Bronchial epithelial cell (primary cell): ENCODE measurements around the gene TICRR. TPM values are rescaled to one million over a fixed set of nuclear protein-coding genes. Genes with fewer than 3 reads are reported as not detected.

Experiments used
- DNase-seq: peaks from one replicate; pipeline ENCODE4 v3.0.0-alpha.2; 2010; ENCODE audit warnings: low read depth
- FAIRE-seq: peaks from 2 replicates; lab custom pipeline; 2011; peaks lifted over from hg19 to GRCh38; lab: Jason Lieb, UNC
- H3K27me3 ChIP-seq: 2 replicates; pipeline ENCODE4 v1.5.1; 2011; ENCODE audit warnings: low read length; ENCODE audit not compliant: control insufficient read depth, insufficient read depth
- H3K36me3 ChIP-seq: 2 replicates; pipeline ENCODE4 v1.5.1; 2011; ENCODE audit warnings: low read length; ENCODE audit not compliant: control insufficient read depth, insufficient read depth
- H3K4me3 ChIP-seq: 2 replicates; pipeline ENCODE4 v1.5.1; 2011; ENCODE audit warnings: mild to moderate bottlenecking, low read depth, low read length, control low read depth
- total RNA-seq: library from RNA; depleted of rRNA; stranded (reverse); fragments of >200 nt; gene quantifications from 2 replicates; pipeline ENCODE4 v1.2.1, GENCODE V29; 2014
- TF ChIP-seq, protein P1 (sequence below): IDR thresholded peaks from 2 replicates; pipeline ENCODE4 v1.5.1; 2011; ENCODE audit warnings: mild to moderate bottlenecking, moderate library complexity, low read length, control low read depth, inconsistent platforms; ENCODE audit not compliant: insufficient read depth, severe bottlenecking

TICRR gene
- total RNA-seq, 1 donor from 2014 or later = 0.26 TPM

- FAIRE-seq = no peak
- H3K27me3 ChIP-seq = no peaks in the 10 kb centered on the region
- DNase-seq = no peak
- no peak overlapping the region for H3K4me3 ChIP-seq
- H3K36me3 ChIP-seq = no peaks in the 10 kb centered on the region
- TF ChIP-seq, protein P1, sequence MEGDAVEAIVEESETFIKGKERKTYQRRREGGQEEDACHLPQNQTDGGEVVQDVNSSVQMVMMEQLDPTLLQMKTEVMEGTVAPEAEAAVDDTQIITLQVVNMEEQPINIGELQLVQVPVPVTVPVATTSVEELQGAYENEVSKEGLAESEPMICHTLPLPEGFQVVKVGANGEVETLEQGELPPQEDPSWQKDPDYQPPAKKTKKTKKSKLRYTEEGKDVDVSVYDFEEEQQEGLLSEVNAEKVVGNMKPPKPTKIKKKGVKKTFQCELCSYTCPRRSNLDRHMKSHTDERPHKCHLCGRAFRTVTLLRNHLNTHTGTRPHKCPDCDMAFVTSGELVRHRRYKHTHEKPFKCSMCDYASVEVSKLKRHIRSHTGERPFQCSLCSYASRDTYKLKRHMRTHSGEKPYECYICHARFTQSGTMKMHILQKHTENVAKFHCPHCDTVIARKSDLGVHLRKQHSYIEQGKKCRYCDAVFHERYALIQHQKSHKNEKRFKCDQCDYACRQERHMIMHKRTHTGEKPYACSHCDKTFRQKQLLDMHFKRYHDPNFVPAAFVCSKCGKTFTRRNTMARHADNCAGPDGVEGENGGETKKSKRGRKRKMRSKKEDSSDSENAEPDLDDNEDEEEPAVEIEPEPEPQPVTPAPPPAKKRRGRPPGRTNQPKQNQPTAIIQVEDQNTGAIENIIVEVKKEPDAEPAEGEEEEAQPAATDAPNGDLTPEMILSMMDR = no peak
Measured at GRCh38 chr15:89648106-89649012, 73.1 kb downstream of the TICRR start.

DNA sequence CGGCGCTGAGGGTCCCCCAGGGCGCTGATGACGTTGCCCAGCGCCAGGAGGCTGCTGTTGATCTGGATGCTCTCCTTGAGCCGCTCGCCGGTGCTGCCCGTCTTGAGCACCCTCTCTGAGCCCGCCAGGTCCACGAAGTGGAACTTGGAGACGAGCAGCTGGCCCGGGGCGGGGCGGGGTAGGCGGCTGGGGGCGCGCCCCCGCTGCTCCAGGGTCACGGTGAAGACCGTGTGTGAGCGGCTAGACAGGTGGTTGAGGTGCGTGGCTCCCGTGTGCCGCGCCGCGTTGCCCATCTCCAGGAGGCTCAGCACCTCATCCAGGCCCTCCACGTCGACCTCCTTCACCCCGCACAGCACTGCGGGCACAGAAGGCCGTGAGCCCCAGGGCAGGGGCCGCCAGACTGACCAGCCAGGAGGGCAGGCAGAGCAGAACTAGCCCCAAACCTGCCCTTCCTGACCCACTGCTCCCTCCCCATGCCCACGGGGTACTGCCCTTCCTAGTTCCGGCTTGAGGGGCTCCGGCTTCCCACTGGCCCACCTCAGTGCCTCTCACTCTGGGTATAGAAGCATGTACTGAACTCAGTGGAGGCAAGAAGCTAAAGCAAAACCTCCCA is 73.8 kb downstream of the TICRR start:
- Histone ChIP-seq H3K4me3 (no peak overlapping the region), H3K36me3 (no peaks in the 10 kb centered on the region), H3K27me3 (no peaks in the 10 kb centered on the region)
- TF ChIP-seq, protein P1 = no peak
- DNase-seq (no peak), FAIRE-seq (no peak)

- FAIRE-seq (no peak), DNase-seq (no peak)
- no peak overlapping the region for H3K4me3 ChIP-seq
- H3K27me3 ChIP-seq = peaks cover 4% of the 10 kb centered on the region
- TF ChIP-seq, protein P1 = no peak
- H3K36me3 ChIP-seq = no peaks in the 10 kb centered on the region
Measured at GRCh38 chr15:89649716-89650115, 74.4 kb downstream of the TICRR start.

DNA sequence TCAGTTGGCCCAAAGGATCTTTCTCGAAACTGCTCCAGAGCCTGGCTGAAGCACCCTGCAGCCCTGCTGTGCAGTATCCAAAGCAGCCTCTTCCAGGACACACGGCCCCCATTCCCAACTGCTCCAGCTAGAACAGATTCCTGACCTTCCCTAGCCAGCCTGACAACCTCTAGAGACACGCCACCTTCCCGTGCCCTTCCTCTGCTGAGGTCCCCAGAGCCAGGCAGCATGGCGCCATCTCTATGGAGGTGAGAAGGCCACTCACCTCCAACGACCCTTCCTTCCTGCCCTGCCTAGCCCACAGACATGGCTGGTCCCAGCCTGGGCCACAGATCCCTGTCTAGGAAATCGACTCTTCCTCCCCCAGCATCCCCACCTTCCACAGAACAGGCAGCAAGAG is 76.9 kb downstream of the TICRR start:
- DNase-seq = no peak
- no peaks in the 10 kb centered on the region for H3K36me3 ChIP-seq
- FAIRE-seq = no peak
- no peak overlapping the region for H3K4me3 ChIP-seq
- TF ChIP-seq, protein P1 = no peak
- peaks cover 4% of the 10 kb centered on the region for H3K27me3 ChIP-seq

GRCh38 chr15:89652666-89653065 is 77.4 kb downstream of the TICRR start:
- no peak overlapping the region for H3K4me3 ChIP-seq
- no peak for FAIRE-seq
- TF ChIP-seq, protein P1 = no peak
- H3K36me3 ChIP-seq = no peaks in the 10 kb centered on the region
- peaks cover 4% of the 10 kb centered on the region for H3K27me3 ChIP-seq
- no peak for DNase-seq
